IPS-20b (cell line): ENCODE measurements around the gene RANBP9.

Source experiments
- H3K27ac ChIP-seq: one replicate; pipeline ENCODE4 v1.5.1; 2013; ENCODE audit warnings: low read length
- H3K27me3 ChIP-seq: 2 replicates; pipeline ENCODE4 v1.6.1; 2013; ENCODE audit warnings: mild to moderate bottlenecking, low read length, inconsistent platforms; ENCODE audit not compliant: insufficient read depth
- H3K36me3 ChIP-seq: 2 replicates; pipeline ENCODE4 v1.6.1; 2013; ENCODE audit warnings: low read depth, mild to moderate bottlenecking, inconsistent platforms, low read length, moderate library complexity; ENCODE audit not compliant: insufficient read depth
- H3K4me1 ChIP-seq: 2 replicates; pipeline ENCODE4 v1.6.1; 2013; ENCODE audit warnings: mild to moderate bottlenecking, control low read depth, inconsistent platforms, low read length, moderate library complexity; ENCODE audit not compliant: insufficient read depth
- H3K4me3 ChIP-seq: 2 replicates; pipeline ENCODE4 v1.5.1; 2013; ENCODE audit warnings: mild to moderate bottlenecking, low read length, inconsistent platforms
- H3K9ac ChIP-seq: 2 replicates; pipeline ENCODE4 v1.6.1; 2013; ENCODE audit warnings: low read depth, mild to moderate bottlenecking, inconsistent platforms, low read length, moderate library complexity
- H3K9me3 ChIP-seq: 2 replicates; pipeline ENCODE4 v1.6.1; 2013; ENCODE audit warnings: mild to moderate bottlenecking, low read depth, low read length, inconsistent platforms; ENCODE audit not compliant: insufficient read depth

RANBP9 gene

DNA sequence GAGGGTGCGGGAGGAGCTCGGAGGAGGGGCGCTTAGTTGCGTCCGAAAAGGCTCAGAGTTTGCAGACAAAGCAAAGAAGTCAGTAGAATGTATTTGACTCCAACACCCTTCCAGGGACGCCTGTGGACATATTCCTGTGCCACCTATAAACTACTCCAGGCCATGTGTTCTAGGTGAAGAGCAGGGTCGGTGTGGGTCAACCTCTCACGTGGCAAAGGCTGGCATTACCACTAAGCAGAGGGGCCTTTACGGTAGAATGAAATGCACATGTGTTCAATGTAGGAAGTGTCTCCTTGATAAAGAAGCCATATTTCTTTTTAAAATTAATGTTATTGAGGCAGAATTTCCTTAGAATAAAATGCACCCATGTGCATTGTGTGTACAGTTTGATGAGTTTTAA is 121.8 kb downstream of the RANBP9 start:
- no peak overlapping the region for H3K9ac ChIP-seq
- no peak overlapping the region for H3K4me3 ChIP-seq
- no peaks in the 10 kb centered on the region for H3K4me1 ChIP-seq
- H3K36me3 ChIP-seq = peaks cover 33% of the 10 kb centered on the region
- no peaks in the 10 kb centered on the region for H3K9me3 ChIP-seq
- no peaks in the 10 kb centered on the region for H3K27me3 ChIP-seq
- no peak overlapping the region for H3K27ac ChIP-seq

GRCh38 chr6:13586603-13587542 is 124.8 kb downstream of the RANBP9 start:
- Histone ChIP-seq H3K27me3 (no peaks in the 10 kb centered on the region), H3K9me3 (no peaks in the 10 kb centered on the region), H3K36me3 (peaks cover 37% of the 10 kb centered on the region), H3K4me3 (no peak overlapping the region), H3K9ac (no peak overlapping the region; the same call in 1 of the 2 replicates), H3K4me1 (no peaks in the 10 kb centered on the region), H3K27ac (no peak overlapping the region)

- H3K27me3 ChIP-seq = no peaks in the 10 kb centered on the region
- no peaks in the 10 kb centered on the region for H3K4me1 ChIP-seq
- H3K4me3 ChIP-seq = no peak overlapping the region
- no peaks in the 10 kb centered on the region for H3K9me3 ChIP-seq
- no peak overlapping the region for H3K27ac ChIP-seq
- peaks cover 31% of the 10 kb centered on the region for H3K36me3 ChIP-seq
- no peak overlapping the region for H3K9ac ChIP-seq
Measured at GRCh38 chr6:13581700-13582229, 129.9 kb downstream of the RANBP9 start.

GRCh38 chr6:13579911-13580310 is 131.7 kb downstream of the RANBP9 start:
- Histone ChIP-seq H3K4me3 (no peak overlapping the region), H3K9me3 (no peaks in the 10 kb centered on the region), H3K9ac (no peak overlapping the region), H3K27ac (no peak overlapping the region), H3K4me1 (no peaks in the 10 kb centered on the region), H3K36me3 (peaks cover 29% of the 10 kb centered on the region; the same call in 1 of the 2 replicates), H3K27me3 (no peaks in the 10 kb centered on the region)

GRCh38 chr6:13577926-13578325 is 133.7 kb downstream of the RANBP9 start:
- Histone ChIP-seq H3K27ac (no peak overlapping the region), H3K9ac (no peak overlapping the region), H3K4me1 (peaks cover 7% of the 10 kb centered on the region), H3K9me3 (no peaks in the 10 kb centered on the region), H3K36me3 (peaks cover 19% of the 10 kb centered on the region; the same call in 1 of the 2 replicates), H3K4me3 (no peak overlapping the region), H3K27me3 (no peaks in the 10 kb centered on the region)

DNA sequence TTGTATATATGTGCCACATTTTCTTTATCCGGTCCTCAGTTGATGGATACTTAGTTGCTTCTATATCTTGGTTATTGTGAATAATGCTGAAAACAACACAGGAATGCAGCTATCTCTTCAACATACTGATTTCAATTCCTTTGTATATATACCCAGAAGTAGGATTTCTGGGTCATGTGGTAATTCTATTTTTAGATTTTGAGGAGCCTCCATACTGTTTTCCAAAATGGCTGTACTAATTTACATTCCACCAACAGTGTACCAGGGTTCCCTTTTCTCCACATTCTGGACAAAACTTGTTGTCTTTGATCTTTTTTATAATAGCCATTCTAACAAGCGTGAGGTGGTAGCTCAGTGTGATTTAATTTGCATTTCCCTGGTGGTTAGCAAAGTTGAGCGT is 135.6 kb downstream of the RANBP9 start:
- H3K9me3 ChIP-seq = no peaks in the 10 kb centered on the region
- peaks cover 9% of the 10 kb centered on the region; the same call in 1 of the 2 replicates for H3K36me3 ChIP-seq
- no peak overlapping the region for H3K9ac ChIP-seq
- no peaks in the 10 kb centered on the region for H3K27me3 ChIP-seq
- peaks cover 7% of the 10 kb centered on the region for H3K4me1 ChIP-seq
- H3K27ac ChIP-seq = no peak overlapping the region
- no peak overlapping the region for H3K4me3 ChIP-seq

DNA sequence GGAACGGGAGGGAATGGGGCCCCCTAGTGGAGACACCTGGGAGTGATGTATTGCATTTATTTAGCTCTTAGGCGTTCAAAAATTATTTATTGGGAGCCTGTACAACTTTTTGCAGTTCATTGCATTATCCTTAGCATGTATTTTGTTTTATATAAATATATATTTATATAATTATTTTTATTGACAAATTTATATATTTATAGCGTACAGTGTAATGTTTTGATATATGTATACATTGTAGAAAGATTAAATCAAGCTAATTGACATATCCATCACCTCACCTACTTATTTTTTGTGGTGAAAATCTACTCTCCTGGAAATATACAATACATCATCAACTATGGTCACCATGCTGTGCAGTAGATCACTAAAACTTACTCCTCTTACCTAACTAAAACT is 136.3 kb downstream of the RANBP9 start:
- Histone ChIP-seq H3K36me3 (peaks cover 9% of the 10 kb centered on the region; the same call in 1 of the 2 replicates), H3K27ac (no peak overlapping the region), H3K27me3 (no peaks in the 10 kb centered on the region), H3K4me3 (peak overlapping the region; percentile 95; the same call in 1 of the 2 replicates), H3K9me3 (no peaks in the 10 kb centered on the region), H3K4me1 (peaks cover 7% of the 10 kb centered on the region), H3K9ac (peak overlapping the region; percentile 97; the same call in 1 of the 2 replicates)

DNA sequence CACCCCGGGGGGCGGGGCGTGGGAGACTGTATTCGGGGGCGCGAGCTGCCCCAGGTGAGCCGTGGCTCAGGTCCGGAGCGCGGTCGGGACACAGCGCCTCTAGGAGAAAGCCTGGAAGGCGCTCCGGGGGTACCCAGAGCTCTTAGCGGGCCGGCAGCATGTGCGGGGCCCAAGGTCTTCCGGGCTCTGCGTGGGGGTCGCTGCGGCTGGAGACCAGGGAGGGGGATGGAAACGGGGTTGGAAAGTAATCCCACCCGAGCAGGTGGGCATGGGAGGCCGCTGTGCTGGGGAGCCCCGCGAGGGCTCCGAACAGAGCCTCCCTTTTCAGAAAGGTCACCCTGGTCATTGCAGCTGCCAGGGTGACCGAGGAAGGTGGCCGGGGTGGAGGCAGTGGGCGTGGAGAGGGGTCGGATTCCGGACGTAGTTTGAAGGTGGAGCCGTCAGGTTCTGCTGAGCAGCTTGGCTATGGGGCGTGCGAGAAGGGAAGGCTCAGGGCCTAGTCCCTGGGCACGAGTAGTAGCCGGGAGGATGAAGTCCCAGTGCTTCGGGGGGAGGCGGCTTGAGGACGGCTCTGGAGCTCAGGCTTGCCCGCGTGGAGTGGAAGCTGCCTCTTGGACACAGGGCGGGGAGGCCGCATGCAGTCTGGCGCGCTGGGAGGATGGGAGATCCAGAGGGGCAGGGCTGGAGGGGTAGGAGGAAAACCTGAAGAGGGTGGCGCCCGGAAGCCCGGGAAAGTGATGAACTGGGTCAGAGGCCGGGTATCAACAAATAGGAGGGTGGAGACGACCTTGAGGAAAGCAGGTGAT is 136.9 kb downstream of the RANBP9 start, which contains the start of gene SIRT5:
TSS of gene SIRT5 (plus strand) at position 31 of the 806 bp plus-strand sequence. CDS start 9,510 bp downstream, outside the sequence.
- Histone ChIP-seq H3K4me3 (peak within 1 kb of the TSS; percentile 95), H3K27ac (peak within 1 kb of the TSS; percentile 92), H3K36me3 (peaks cover 4% of the 10 kb centered on the region; the same call in 1 of the 2 replicates), H3K4me1 (peaks cover 7% of the 10 kb centered on the region), H3K9ac (peak within 1 kb of the TSS; percentile 97), H3K9me3 (no peaks in the 10 kb centered on the region), H3K27me3 (no peaks in the 10 kb centered on the region)

- Histone ChIP-seq H3K27ac (peak overlapping the region; percentile 89), H3K4me3 (peak overlapping the region; percentile 95), H3K4me1 (peaks cover 7% of the 10 kb centered on the region), H3K36me3 (no peaks in the 10 kb centered on the region), H3K27me3 (no peaks in the 10 kb centered on the region), H3K9ac (peak overlapping the region; percentile 97; the same call in 1 of the 2 replicates), H3K9me3 (no peaks in the 10 kb centered on the region)
Measured at GRCh38 chr6:13574149-13574570, 137.5 kb downstream of the RANBP9 start.

DNA sequence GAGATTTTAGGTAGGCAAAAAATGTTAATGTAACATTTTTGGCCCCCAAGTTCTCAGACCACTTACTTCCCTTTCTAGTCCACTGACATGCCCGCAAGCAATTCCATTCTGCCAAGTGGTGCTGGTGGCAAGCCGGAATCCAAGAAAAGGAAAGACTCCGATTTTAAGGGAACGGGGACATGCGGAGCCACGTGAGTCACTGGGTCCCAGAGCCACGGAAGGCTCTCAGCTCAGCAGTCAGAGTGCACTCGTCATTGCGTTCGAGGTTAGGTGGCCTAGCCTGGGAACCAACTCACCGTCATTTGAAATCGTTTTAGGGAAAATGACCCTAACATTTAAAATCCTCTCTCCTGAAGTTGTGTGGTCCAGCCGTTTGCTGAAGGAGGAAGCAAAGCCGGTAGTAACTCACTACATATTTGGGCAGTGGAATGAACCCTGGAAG is 137.9 kb downstream of the RANBP9 start:
- no peaks in the 10 kb centered on the region for H3K36me3 ChIP-seq
- peak overlapping the region; percentile 92 for H3K27ac ChIP-seq
- no peaks in the 10 kb centered on the region for H3K27me3 ChIP-seq
- H3K9me3 ChIP-seq = no peaks in the 10 kb centered on the region
- peak overlapping the region; percentile 95 for H3K4me3 ChIP-seq
- peak overlapping the region; percentile 97; the same call in 1 of the 2 replicates for H3K9ac ChIP-seq
- peaks cover 7% of the 10 kb centered on the region for H3K4me1 ChIP-seq
